WTC11 (cell line): ENCODE results near the gene ZNF527. TPM values are rescaled to one million over a fixed set of nuclear protein-coding genes. Genes with fewer than 3 reads are reported as not detected.

Source experiments
- total RNA-seq: library from RNA; stranded (reverse); gene quantifications from 3 replicates; pipeline ENCODE4 v1.2.3, GENCODE V29; 2021

The ZNF527 gene
- total RNA-seq, 1 experiment from 2014 or later: 3.3 TPM

Other genes with a start within 250 kb of the ZNF527 start
- 18.2 to 21.3 TPM (median 18.5 TPM) in 3 replicates for gene ZNF585A, start 198.4 kb upstream of the ZNF527 start, total RNA-seq
- gene ZNF585B, start 160.6 kb upstream of the ZNF527 start, total RNA-seq: 11.2 to 14.6 TPM (median 13.4 TPM) in 3 replicates
- gene ZNF383, start 152.9 kb upstream of the ZNF527 start, total RNA-seq: 5.4 to 6.7 TPM (median 5.8 TPM) in 3 replicates
- gene ZNF569, start 96.3 kb downstream of the ZNF527 start, total RNA-seq: 12.0 to 15.5 TPM (median 12.9 TPM) in 3 replicates
- gene ZNF570, start 98.3 kb downstream of the ZNF527 start, total RNA-seq: 4.7 to 7.2 TPM (median 5.1 TPM) in 3 replicates
- gene ZNF793, start 135.8 kb downstream of the ZNF527 start, total RNA-seq: 14.7 to 16.3 TPM (median 15.0 TPM) in 3 replicates
- gene ZNF571, start 223.7 kb downstream of the ZNF527 start, total RNA-seq: 3.9 to 5.1 TPM (median 4.4 TPM) in 3 replicates
- 0.07 to 0.53 TPM (median 0.28 TPM) in 3 replicates for gene ZNF540, start 223.8 kb downstream of the ZNF527 start, total RNA-seq